Measurements from ENCODE around the gene VWA7.

DNA sequence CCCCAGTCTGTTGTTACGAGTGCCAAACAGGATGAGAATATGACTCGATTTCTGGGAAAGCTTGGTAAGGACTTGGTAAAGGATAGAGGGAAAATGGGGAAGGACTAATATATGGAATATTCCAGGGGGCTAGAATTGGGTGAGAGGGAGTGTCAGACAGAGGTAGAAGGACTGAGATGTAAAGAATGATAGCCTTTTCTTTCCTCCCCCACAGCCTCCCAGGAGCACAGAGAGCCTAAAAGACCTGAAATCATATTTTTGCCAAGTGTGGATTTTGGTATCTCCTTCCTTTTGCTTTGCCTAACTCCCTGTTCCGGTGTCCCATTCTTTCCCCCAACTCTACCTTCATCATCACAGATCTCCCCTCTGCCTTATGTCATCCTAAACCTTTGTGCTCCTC lies 34.2 kb downstream of the VWA7 start:
- TF ChIP-seq, protein P1, sequence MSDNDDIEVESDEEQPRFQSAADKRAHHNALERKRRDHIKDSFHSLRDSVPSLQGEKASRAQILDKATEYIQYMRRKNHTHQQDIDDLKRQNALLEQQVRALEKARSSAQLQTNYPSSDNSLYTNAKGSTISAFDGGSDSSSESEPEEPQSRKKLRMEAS (IDR thresholded peaks at IDR 0.05; ENCODE audit: low read depth), result no peak
- TF ChIP-seq NFIC (IDR thresholded peaks at IDR 0.05; ENCODE audit: borderline replicate concordance) (no peak), CHD2 (IDR thresholded peaks at IDR 0.05; ENCODE audit: low read length, partially characterized antibody) (no peak), MXI1 (IDR thresholded peaks at IDR 0.05; ENCODE audit: low read depth, low read length) (no peak), EP300 (IDR thresholded peaks at IDR 0.05; ENCODE audit: borderline replicate concordance in 1 of 2, low read depth in 1 of 2, low read length in 1 of 2) (no peak), TCF12 (IDR thresholded peaks at IDR 0.05) (no peak), FOSL2 (IDR thresholded peaks at IDR 0.05; ENCODE audit: borderline replicate concordance, low read depth) (no peak)
- TF ChIP-seq, protein P2, sequence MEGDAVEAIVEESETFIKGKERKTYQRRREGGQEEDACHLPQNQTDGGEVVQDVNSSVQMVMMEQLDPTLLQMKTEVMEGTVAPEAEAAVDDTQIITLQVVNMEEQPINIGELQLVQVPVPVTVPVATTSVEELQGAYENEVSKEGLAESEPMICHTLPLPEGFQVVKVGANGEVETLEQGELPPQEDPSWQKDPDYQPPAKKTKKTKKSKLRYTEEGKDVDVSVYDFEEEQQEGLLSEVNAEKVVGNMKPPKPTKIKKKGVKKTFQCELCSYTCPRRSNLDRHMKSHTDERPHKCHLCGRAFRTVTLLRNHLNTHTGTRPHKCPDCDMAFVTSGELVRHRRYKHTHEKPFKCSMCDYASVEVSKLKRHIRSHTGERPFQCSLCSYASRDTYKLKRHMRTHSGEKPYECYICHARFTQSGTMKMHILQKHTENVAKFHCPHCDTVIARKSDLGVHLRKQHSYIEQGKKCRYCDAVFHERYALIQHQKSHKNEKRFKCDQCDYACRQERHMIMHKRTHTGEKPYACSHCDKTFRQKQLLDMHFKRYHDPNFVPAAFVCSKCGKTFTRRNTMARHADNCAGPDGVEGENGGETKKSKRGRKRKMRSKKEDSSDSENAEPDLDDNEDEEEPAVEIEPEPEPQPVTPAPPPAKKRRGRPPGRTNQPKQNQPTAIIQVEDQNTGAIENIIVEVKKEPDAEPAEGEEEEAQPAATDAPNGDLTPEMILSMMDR (IDR thresholded peaks at IDR 0.05), result no peak
- TF ChIP-seq, protein P3, sequence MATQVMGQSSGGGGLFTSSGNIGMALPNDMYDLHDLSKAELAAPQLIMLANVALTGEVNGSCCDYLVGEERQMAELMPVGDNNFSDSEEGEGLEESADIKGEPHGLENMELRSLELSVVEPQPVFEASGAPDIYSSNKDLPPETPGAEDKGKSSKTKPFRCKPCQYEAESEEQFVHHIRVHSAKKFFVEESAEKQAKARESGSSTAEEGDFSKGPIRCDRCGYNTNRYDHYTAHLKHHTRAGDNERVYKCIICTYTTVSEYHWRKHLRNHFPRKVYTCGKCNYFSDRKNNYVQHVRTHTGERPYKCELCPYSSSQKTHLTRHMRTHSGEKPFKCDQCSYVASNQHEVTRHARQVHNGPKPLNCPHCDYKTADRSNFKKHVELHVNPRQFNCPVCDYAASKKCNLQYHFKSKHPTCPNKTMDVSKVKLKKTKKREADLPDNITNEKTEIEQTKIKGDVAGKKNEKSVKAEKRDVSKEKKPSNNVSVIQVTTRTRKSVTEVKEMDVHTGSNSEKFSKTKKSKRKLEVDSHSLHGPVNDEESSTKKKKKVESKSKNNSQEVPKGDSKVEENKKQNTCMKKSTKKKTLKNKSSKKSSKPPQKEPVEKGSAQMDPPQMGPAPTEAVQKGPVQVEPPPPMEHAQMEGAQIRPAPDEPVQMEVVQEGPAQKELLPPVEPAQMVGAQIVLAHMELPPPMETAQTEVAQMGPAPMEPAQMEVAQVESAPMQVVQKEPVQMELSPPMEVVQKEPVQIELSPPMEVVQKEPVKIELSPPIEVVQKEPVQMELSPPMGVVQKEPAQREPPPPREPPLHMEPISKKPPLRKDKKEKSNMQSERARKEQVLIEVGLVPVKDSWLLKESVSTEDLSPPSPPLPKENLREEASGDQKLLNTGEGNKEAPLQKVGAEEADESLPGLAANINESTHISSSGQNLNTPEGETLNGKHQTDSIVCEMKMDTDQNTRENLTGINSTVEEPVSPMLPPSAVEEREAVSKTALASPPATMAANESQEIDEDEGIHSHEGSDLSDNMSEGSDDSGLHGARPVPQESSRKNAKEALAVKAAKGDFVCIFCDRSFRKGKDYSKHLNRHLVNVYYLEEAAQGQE (IDR thresholded peaks at IDR 0.05; ENCODE audit: low read depth, low read length), result no peak

All from SK-N-SH (cell line).